ENCODE data around the gene SLC35F3. TPM values are rescaled to one million over a fixed set of nuclear protein-coding genes. Genes with fewer than 3 reads are reported as not detected.

SLC35F3 gene
- total RNA-seq, 1 donor from 2014 or later: 1.6 TPM

GRCh38 chr1:234212764-234213657 is 308.5 kb downstream of the SLC35F3 start:
- no peak for DNase-seq (ENCODE audit: low read depth)
- no peak overlapping the region for H3K4me3 ChIP-seq (ENCODE audit: low read depth, low read length)
- TF ChIP-seq CTCF (conservative IDR thresholded peaks at IDR 0.05; ENCODE audit: low read depth, low read length): peak; percentile 68

- TF ChIP-seq CTCF (conservative IDR thresholded peaks at IDR 0.05; ENCODE audit: low read depth, low read length): no peak
- no peak for DNase-seq (ENCODE audit: low read depth)
- H3K4me3 ChIP-seq (ENCODE audit: low read depth, low read length): peak overlapping the region; percentile 55
These were observed 309.2 kb downstream of the SLC35F3 start for GRCh38 chr1:234213658-234214128.

- no peak for TF ChIP-seq CTCF (conservative IDR thresholded peaks at IDR 0.05; ENCODE audit: low read depth, low read length)
- H3K4me3 ChIP-seq (ENCODE audit: low read depth, low read length): peak overlapping the region; percentile 55
- no peak for DNase-seq (ENCODE audit: low read depth)
These were observed 309.8 kb downstream of the SLC35F3 start for GRCh38 chr1:234214129-234214910.

GRCh38 chr1:234214911-234215892 is 310.7 kb downstream of the SLC35F3 start:
- TF ChIP-seq CTCF (conservative IDR thresholded peaks at IDR 0.05; ENCODE audit: low read depth, low read length): no peak
- H3K4me3 ChIP-seq (ENCODE audit: low read depth, low read length): peak overlapping the region; percentile 55
- DNase-seq (ENCODE audit: low read depth): no peak

GRCh38 chr1:234216116-234216703 is 311.7 kb downstream of the SLC35F3 start:
- no peak for TF ChIP-seq CTCF (conservative IDR thresholded peaks at IDR 0.05; ENCODE audit: low read depth, low read length)
- DNase-seq (ENCODE audit: low read depth): no peak

GRCh38 chr1:234217316-234217840 is 312.9 kb downstream of the SLC35F3 start:
- no peak for TF ChIP-seq CTCF (conservative IDR thresholded peaks at IDR 0.05; ENCODE audit: low read depth, low read length)
- no peak overlapping the region for H3K4me3 ChIP-seq (ENCODE audit: low read depth, low read length)
- no peak for DNase-seq (ENCODE audit: low read depth)

More at GRCh38 chr1:234216116-234216703, 311.7 kb downstream of the SLC35F3 start:
- no peak overlapping the region for H3K4me3 ChIP-seq (ENCODE audit: low read depth, low read length)
